Measurements from ENCODE around the gene CCDC177. TPM values are rescaled to one million over a fixed set of nuclear protein-coding genes. Genes with fewer than 3 reads are reported as not detected.
A peak's percentile ranks its signal among the peaks of the same experiment; 100 is the strongest.
"Not testable (repeated sequence)": the region's sequence is repeated elsewhere in the genome, so short reads cannot be mapped to it uniquely, and the experiment has no call there.

The CCDC177 gene
- total and polyA plus RNA-seq, 2 experiments from 2014 or later: 0.23 TPM; not detected in 1

DNA sequence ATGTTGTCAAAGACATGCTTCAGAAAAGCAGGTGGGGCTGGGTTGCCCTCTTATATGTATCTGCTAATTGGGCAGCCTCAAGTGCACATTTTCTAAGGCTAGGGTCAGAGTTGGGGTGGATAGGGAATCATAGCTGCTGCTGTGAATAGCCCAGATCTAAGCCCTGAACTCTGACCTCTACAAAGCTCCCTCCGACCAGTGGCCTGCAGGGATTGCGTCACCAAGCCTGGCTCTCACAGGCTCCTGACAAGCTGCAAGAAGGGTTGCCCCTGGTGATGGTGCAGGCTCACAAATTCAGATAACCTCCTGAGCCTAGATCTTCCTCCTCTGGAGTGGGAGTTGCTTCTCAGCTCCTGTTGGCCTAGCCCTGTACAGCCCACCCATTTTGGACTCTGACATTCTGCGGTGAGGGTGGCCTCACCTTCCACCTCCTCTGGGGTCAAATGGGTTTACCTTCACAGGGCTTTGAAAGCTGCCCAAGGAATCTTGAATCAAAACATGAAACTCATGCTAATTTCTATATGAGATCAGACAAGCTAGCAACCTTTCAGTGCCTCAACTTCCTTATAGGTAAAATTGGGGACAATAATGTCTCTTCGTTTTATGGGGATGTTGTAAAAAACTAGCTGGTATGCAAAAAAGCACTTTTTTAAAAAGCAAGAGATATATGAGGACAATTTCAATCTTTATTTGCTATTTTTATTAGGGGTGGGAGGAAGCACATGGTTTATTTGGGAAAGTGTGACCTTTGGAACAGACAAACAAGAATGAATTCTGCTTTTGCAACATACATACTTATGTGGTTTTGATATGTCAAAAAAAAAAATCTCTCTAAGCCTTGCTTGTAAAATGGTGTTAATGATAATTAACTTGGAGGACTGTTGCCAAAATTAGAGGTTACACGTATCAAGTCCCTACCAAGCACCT lies 31.9 kb upstream of the CCDC177 start:
- H3K4me1 ChIP-seq (ENCODE audit: insufficient read depth): peaks cover 20% of the 10 kb centered on the region
- TF ChIP-seq EZH2 (IDR thresholded peaks at IDR 0.05; ENCODE audit: borderline replicate concordance) (no peak), EZH2phosphoT487 (IDR thresholded peaks at IDR 0.05; ENCODE audit: low read depth, severe bottlenecking, unreplicated experiment) (no peak)
- TF ChIP-seq, protein P1, sequence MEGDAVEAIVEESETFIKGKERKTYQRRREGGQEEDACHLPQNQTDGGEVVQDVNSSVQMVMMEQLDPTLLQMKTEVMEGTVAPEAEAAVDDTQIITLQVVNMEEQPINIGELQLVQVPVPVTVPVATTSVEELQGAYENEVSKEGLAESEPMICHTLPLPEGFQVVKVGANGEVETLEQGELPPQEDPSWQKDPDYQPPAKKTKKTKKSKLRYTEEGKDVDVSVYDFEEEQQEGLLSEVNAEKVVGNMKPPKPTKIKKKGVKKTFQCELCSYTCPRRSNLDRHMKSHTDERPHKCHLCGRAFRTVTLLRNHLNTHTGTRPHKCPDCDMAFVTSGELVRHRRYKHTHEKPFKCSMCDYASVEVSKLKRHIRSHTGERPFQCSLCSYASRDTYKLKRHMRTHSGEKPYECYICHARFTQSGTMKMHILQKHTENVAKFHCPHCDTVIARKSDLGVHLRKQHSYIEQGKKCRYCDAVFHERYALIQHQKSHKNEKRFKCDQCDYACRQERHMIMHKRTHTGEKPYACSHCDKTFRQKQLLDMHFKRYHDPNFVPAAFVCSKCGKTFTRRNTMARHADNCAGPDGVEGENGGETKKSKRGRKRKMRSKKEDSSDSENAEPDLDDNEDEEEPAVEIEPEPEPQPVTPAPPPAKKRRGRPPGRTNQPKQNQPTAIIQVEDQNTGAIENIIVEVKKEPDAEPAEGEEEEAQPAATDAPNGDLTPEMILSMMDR (IDR thresholded peaks at IDR 0.05; ENCODE audit: poor library complexity): no peak
- H3K79me2 ChIP-seq: peaks cover 4% of the 10 kb centered on the region
- H4K20me1 ChIP-seq (ENCODE audit: insufficient read depth, poor library complexity, severe bottlenecking): no peaks in the 10 kb centered on the region
- H3K9me3 ChIP-seq (ENCODE audit: low read depth): no peaks in the 10 kb centered on the region
- H2AFZ ChIP-seq: no peak overlapping the region
- peak overlapping the region; percentile 26 for H3K4me2 ChIP-seq
- H3K36me3 ChIP-seq (replicated peaks; ENCODE audit: insufficient read depth, low read depth): no peaks in the 10 kb centered on the region
- DNase-seq (ENCODE audit: low spot score): peak; percentile 65
- no peaks in the 10 kb centered on the region for H3K27me3 ChIP-seq
- 63% methylated on average over 5 of the region's 5 CpGs for WGBS (ENCODE audit: low lambda C conversion rate, missing lambda C conversion rate)
- H3K27ac ChIP-seq: peak overlapping the region; percentile 72
- no peak overlapping the region for H3K4me3 ChIP-seq
- H3K9me2 ChIP-seq (replicated peaks; ENCODE audit: insufficient read depth): no peaks in the 10 kb centered on the region

DNA sequence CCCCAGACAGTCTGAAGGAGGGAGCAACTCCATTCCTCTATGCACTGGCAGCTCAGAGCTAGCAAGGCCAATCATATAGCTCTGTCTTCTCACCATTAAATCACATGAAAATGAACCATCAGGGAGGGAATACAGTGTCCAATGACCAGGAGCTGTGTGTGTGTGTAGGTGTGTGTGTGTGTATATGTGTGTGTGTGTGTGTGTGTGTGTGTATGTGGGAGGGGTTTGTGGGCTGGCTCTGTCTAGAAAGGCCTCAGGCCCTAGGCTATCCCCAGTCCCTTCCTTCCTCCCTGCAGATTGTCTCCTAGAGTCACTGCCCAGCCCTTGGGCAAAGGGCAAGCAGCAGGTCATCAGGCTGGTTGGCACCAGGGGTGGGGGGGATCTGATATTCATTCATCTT lies 31.1 kb upstream of the CCDC177 start:
- Histone ChIP-seq H3K9me2 (replicated peaks; ENCODE audit: insufficient read depth) (no peaks in the 10 kb centered on the region), H3K4me1 (ENCODE audit: insufficient read depth) (peaks cover 17% of the 10 kb centered on the region), H3K27ac (peak overlapping the region; percentile 72), H3K4me3 (no peak overlapping the region), H4K20me1 (ENCODE audit: insufficient read depth, poor library complexity, severe bottlenecking) (no peaks in the 10 kb centered on the region), H2AFZ (no peak overlapping the region), H3K9me3 (ENCODE audit: low read depth) (no peaks in the 10 kb centered on the region), H3K27me3 (no peaks in the 10 kb centered on the region), H3K79me2 (peaks cover 4% of the 10 kb centered on the region), H3K36me3 (replicated peaks; ENCODE audit: insufficient read depth, low read depth) (no peaks in the 10 kb centered on the region), H3K4me2 (no peak overlapping the region)
- no peak for TF ChIP-seq EZH2phosphoT487 (IDR thresholded peaks at IDR 0.05; ENCODE audit: low read depth, severe bottlenecking, unreplicated experiment)
- TF ChIP-seq, protein P1 (IDR thresholded peaks at IDR 0.05; ENCODE audit: poor library complexity): no peak
- TF ChIP-seq EZH2 (IDR thresholded peaks at IDR 0.05; ENCODE audit: borderline replicate concordance): no peak
- no peak for DNase-seq (ENCODE audit: low spot score)

DNA sequence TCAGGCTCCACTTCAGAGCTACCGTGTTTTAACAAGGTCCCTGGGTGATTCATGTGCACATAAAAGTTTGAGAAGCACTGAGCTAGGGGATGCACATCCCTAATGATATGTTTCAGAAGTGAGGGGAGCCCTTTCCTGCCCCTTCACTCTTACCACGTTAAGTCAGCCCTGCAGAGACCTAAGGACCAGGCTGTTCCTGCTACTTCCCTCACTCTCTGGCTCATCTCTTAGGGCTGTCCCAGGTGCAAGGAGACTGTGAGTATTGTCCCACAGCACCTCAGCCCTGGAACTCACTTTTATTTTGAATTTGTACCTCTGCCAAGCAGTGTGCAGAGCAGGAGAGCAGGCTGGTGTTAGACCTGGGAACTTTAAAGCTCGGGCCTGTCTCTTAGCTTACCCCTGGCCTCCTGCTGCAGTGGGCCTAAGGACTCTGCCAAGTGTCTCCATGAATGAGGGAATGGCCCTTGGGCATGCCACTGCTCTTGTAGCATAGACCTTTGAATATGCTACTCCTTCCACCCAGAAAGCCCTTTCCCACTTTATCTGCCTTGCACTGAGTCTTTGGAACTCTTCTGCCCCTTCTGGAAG lies 25.7 kb upstream of the CCDC177 start:
- no peak overlapping the region for H3K27ac ChIP-seq
- H3K4me2 ChIP-seq: no peak overlapping the region
- no peak overlapping the region for H2AFZ ChIP-seq

DNA sequence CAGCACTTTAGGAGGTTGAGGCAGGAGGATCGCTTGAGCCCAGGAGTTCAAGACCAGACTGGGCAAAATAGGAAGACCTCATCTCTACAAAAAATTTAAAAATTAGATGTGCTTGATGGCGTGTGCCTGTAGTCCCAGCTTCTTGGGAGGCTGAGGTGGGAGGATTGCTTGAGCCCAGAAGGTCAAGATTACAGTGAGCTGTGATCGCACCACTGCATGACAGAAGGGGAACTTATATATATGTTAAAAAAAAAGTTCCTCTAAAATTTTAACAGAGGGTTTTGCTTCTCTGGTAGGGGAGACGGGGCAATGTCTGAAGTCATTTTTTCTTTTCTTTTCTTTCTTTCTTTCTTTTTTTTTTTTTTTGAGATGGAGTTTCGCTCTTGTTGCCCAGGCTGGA lies 24.8 kb upstream of the CCDC177 start:
- H3K4me3 ChIP-seq; H3K9me3 ChIP-seq (ENCODE audit: low read depth); H3K9me2 ChIP-seq (replicated peaks; ENCODE audit: insufficient read depth); H3K27ac ChIP-seq; H3K79me2 ChIP-seq; H3K4me2 ChIP-seq; H3K36me3 ChIP-seq (replicated peaks; ENCODE audit: insufficient read depth, low read depth); H3K4me1 ChIP-seq (ENCODE audit: insufficient read depth); H3K27me3 ChIP-seq; DNase-seq (ENCODE audit: low spot score); H2AFZ ChIP-seq; H4K20me1 ChIP-seq (ENCODE audit: insufficient read depth, poor library complexity, severe bottlenecking): not testable (repeated sequence)
- 92% methylated on average over 5 of the region's 5 CpGs for WGBS (ENCODE audit: low lambda C conversion rate, missing lambda C conversion rate)

More for the DNA sequence above, 25.7 kb upstream of the CCDC177 start:
- Histone ChIP-seq H3K9me2 (replicated peaks; ENCODE audit: insufficient read depth) (no peaks in the 10 kb centered on the region), H3K36me3 (replicated peaks; ENCODE audit: insufficient read depth, low read depth) (no peaks in the 10 kb centered on the region), H3K4me1 (ENCODE audit: insufficient read depth) (peaks cover under 1% of the 10 kb centered on the region), H3K4me3 (no peak overlapping the region), H3K9me3 (ENCODE audit: low read depth) (no peaks in the 10 kb centered on the region), H4K20me1 (ENCODE audit: insufficient read depth, poor library complexity, severe bottlenecking) (no peaks in the 10 kb centered on the region), H3K79me2 (no peaks in the 10 kb centered on the region), H3K27me3 (no peaks in the 10 kb centered on the region)
- peak; percentile 2 for DNase-seq (ENCODE audit: low spot score)
- TF ChIP-seq, protein P1 (IDR thresholded peaks at IDR 0.05; ENCODE audit: poor library complexity): no peak
- TF ChIP-seq EZH2phosphoT487 (IDR thresholded peaks at IDR 0.05; ENCODE audit: low read depth, severe bottlenecking, unreplicated experiment) (no peak), EZH2 (IDR thresholded peaks at IDR 0.05; ENCODE audit: borderline replicate concordance) (no peak)
- WGBS (ENCODE audit: low lambda C conversion rate, missing lambda C conversion rate): 79% methylated on average over 3 of the region's 3 CpGs

Data from hepatocyte (in vitro differentiated cells).